ENCODE results near the gene DNAJC4.

- TF ChIP-seq CTCF (conservative IDR thresholded peaks at IDR 0.05; ENCODE audit: low read length) (no peak), EZH2phosphoT487 (IDR thresholded peaks at IDR 0.05; ENCODE audit: borderline replicate concordance, low read depth, low read length) (no peak)
Measured at GRCh38 chr11:64263947-64264317, 33.6 kb downstream of the DNAJC4 start.
